ENCODE results near the gene VWA7.

Gene VWA7

DNA sequence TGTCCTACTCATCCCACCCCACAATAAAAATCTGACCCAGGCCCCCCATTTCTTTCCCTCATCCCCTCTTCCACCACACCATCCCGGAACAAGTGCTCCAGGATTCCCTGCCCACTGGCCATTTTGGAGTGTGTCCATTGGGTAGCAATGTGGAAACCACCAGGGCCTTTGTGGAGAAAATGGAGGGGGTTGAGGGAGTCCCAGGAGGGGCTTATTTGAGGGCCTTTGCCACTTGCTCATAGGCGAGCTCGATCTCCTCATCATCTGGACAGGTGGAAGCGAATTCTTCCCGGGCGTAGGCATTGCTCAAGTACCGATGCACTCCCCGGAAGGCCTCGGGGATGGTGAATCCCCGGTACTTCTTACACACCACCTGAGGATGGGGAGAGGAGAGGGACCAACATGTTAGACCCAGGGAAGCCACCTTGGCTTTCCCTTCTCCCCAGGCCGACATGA is 46.5 kb downstream of the VWA7 start:
- no peak for DNase-seq (ENCODE audit: low read depth in 2 of 2)

DNA sequence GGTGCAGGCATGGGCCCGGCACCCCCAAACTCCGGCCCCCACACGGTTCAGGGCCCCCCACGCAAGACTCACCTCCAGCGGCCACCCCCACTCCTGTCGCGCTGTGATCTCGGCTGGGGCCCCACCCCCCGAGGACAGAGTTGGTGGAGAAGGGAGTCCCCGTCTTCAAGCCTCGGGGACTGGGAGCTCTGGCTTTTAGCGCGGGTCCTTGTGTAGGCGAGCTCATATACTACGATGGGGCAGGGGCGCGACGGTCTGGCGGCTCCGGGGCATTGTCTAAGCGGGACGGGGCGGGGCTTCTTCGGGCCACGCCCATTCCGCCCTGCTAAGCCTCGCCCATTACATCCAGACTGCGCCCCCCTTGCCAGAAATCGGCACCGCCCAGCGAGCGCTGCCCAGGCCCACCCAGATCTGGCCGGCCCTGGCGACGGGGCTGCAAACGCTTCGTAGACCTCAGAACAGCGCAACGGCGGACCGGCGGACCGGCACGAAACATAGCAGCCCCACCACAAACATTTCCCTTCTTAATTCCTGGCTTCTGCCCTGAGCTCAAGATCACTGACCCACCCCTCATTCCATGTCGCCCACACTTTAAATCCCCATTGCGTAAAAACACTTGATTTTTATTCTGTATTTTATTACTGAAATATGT is 47.0 kb downstream of the VWA7 start:
- DNase-seq (ENCODE audit: low read depth in 2 of 2): peak; percentile 42 to 44

DNA sequence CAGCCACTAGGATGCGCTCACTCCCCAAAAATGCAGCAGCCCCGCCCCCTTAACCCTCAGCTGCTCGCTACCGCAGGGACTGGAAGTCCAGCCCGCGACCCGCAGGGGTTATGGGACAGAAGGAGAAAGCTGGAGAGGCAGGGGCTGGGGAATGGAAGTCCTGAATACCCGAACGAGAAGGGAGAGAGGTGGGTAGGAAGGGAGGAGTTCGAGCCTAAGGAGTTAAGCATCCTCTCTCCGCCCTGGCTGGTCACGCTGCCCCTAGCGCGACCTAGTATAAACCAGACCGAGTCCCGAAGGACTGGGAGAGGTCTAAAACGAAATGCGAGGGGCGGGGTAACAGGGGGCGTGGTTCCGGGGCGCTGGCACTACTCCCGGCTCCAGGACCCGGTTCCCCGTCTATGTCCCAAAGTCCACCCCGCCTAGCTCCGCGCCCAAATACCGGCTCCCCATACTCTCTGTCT is 47.6 kb downstream of the VWA7 start:
- DNase-seq (ENCODE audit: low read depth in 2 of 2): peak; percentile 52 to 70

DNA sequence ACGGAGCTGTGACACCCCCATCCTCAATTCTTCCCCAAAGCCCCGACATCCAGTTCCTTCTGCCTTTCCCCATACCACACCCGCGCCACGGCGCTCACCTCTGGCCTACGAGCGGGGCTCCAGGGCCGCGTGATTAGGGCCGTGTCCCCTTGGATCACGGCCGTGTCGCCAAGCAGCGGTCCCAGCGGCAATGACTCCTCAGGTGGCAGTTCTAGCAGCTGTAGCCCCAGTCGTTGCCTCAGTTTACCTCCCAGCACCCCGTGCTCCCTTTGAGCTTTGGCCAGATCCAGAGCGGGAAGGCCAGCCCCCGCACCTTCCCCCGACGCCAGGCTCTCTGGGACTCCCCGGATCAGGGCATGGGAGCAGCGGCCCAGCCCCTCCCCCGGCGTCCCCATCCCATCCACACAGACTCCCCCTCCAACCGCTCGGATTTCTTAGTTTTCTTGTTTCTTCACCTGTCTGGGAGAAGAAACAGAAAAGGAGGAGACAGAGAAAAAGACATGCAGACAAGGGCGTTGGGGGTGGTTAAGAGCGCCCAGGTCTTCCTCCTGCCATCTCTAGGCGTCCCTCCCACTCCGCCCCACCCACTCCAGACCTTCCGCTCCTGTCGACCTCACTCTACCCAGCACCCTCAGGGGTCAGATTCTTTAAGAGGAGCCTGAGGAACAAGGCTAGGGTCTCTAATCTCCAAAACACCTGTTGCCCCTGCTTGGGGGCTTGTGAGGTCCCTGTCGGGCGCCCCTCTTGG is 48.2 kb downstream of the VWA7 start, which contains the start of gene DDAH2:
Gene DDAH2, minus strand, starts transcription at position 533 of the 748 bp plus-strand sequence. Its CDS starts 138 bp downstream, at position 395.
- DNase-seq (ENCODE audit: low read depth in 2 of 2): no peak

DNA sequence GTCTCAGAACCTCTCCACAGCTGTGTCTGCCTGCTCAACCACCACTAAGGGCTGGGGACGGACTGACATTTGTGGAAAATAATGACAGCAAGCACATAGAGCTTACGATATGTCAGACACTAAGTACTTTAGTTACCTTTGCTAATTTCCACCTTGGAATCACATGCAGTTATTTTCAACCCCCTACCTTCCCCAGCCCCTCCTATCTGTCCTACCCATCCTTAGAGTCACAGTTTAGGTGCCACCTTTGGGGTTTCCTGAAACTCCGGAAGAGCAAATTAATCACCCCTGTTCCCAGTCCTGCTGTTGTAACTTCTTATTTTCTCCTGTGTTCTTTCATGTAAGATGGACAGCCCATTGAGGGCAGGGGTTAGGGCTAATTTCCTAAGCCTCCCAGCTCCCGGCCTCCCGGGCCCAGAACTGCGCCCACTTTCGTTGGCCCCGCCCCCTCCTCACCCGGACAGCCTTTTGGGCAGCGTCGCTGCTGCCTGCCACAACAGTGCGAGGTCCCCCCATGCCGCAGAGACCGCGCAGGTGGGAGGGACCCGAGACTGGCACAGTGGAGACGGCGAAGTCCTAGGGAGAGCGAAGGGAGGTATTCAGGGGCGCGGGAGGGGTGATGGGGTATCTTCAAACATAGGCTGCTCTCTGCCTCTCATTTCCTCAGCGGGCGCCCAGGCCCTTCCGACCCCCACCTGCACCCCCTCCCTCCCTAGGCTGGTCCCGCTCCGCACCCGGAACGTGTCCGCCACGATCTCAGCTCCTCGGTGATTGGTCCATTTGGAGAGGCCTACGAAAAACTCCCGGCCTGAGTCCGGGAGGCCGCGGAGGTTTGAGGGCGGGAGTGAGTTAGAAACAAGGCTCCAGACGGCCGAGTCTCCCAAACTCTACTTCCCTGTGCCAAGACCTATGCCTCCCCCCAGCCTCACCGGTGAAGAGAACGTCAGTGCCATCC is 49.1 kb downstream of the VWA7 start:
- no peak for DNase-seq (ENCODE audit: low read depth in 2 of 2)

DNA sequence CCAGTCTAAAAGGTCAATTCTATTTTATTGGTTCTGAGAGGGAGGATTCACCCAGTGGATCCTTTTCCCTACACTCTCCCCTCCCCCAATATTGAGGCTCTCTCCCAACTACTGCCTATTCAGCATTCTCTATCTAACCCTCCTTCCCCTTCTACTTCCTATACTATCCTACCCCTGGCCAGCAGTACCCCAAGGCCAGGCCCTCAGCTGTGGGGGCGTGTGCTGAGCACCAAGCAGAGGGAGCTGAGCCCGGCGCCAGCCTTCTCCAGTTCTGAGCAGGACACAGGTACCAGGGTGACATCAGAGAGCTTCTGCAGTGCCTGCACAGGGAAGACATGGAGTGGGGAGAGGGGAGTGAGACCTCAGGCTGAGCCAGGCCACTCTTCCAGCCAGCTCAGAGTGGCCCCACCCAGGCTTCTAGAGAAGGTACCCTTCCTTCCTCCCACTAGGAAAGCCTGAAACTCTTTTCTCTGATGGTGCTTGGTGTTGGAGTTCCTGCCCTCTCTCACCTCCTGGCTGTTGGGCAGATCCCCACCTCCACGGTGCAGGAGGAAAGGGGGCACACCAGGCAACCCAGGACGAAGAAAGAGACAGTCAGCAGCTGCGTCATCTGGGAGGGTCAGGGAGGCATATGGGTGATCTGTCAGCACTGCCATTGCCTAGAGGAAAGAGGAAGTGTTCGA is 50.0 kb downstream of the VWA7 start:
- no peak for DNase-seq (ENCODE audit: low read depth in 2 of 2)

DNA sequence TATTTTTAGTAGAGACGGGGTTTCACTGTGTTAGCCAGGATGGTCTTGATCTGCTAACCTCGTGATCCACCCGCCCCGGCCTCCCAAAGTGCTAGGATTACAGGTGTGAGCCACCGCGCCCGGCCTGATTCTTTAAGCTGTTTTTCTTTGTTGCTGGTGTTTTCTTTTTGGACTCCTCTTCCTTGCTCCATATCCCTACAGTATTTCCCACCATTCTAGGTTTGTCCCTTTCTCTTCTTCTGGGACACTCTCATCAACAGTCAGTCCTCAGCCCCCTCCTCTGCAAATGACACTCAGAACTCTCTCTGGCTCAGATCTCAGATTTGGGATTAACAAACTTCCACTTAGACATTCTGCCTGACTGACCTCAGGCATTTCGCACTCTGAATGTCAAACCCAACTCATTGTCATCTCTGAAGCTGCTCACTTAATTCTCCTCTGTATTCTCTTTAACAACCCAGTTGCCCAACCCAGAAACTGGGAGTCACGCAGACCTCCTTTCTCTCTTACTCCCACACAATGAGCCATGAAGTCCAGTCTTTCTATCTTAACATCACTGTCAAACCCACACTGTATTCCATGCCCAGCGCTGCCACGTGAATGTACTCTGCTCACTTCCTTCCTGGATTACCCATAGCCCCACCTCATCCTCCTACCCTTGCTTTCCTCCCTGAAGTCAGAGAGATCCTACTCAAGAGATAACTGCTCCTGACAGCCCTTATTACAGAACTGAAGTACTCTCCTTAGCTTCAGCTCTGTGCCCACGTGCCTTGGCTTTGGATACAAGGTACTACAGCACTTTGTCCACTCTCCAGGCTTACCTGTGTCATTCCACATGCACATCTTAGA is 51.4 kb downstream of the VWA7 start:
- no peak for DNase-seq (ENCODE audit: low read depth in 2 of 2)

DNA sequence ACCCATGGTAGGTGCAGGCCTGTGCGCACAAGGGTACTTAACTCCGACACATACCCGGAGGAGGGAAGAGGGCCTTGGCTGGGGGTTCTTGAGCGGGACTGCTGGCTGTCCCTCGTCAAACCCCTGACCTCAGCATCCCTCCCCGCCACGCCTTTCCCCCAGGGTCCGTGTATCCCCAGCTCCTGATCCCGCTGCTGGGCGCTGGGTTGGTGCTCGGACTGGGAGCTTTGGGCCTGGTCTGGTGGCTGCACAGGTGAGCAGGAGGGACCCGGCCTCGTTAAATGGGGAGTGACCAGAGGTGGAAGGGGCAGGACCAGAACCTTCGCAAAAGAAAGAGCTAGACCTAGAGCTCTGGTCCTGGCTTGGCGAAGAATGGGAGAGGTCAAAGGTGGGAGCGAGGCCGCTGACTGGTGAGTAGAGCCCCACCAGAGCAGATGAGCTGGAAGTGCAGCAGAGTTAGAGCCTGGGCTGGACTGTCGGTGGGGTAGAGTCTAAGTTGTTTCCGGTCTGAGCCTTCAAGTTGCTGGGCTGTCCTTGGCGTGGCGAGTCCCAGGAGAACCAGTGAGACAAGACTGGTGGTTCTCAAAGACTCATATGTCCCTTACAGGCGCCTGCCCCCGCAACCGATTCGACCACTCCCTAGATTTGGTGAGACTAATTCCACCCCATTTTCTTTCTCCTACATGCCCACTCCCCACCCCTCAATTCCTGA is 53.0 kb downstream of the VWA7 start:
- no peak for DNase-seq (ENCODE audit: low read depth in 2 of 2)

DNA sequence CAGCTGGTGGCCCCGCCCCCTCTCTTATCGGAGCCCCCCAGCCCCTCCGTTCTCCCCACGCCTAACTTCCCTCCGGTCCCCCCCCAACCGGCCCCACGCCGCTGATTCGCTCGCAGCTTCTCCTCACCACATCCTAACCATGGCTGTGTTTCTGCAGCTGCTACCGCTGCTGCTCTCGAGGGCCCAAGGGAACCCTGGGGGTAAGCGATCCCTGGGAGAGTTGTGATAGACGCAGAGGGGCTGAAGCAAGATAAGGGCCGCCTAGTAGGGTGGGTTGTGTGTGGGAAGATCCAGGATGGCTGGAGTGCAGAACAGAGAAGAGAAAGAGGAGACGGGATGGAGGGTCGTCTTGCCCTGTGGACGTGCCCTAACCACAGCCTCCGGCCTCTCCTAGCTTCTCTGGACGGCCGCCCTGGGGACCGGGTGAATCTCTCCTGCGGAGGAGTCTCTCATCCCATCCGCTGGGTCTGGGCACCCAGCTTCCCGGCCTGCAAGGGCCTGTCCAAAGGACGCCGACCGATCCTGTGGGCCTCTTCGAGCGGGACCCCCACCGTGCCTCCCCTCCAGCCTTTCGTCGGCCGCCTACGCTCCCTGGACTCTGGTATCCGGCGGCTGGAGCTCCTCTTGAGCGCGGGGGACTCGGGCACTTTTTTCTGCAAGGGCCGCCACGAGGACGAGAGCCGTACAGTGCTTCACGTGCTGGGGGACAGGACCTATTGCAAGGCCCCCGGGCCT is 53.7 kb downstream of the VWA7 start, which contains the start of gene MPIG6B:
Gene MPIG6B, plus strand, starts transcription at position 129 of the 735 bp plus-strand sequence. Its CDS starts 11 bp downstream, at position 140.
- DNase-seq (ENCODE audit: low read depth in 2 of 2): no peak

DNA sequence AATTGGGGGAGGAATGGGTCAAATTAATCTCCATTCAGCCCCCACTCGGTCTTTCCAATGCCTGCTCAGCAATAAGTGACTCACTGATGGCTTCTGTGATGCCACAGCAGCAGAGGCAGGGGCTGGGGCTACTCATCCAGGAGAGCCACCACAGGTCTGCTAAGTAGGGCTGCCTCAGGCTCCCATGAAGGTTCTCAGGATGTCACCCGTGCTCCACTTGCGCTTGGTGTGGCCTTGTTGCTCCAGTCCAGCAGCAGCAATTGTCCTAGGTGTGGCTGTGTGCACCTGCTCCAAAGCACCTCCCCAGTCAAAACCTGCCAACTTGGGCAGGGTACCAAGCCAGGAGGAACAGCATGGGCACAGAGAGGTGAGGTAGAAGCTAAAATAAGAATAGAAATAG is 55.0 kb downstream of the VWA7 start:
- DNase-seq (ENCODE audit: low read depth in 2 of 2): no peak

DNA sequence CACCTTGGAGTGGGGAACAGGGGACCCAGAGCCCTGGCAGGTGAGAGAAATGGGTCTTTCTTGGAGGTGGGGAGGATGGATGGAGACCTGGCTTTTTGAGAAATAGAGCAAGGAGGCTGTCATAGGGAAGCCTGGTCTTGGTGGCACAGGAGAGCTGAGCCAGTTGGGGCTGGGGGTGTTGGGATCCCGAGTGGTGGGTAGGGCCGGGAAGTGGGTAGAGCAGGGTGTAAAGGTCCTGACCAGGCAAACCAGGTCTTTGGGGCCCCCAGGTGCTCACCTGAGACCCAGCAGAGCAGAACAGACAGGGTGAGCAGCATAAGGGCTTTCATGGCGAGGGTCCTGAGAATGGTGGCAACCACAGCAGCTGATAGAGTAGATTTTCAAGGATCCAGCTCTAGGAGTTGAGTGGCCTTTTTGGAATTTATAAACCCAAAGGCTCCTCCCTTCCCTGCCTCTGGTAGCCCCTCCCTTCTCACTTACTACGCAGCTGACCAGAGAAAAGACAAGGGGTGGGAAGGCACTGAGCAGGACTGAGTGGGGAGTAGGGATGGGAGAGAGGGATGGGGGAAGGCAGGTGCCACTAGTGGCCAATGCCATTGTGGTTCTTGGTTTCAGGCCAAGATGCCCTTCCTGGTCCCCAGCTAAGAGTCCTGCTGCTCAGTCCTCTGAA is 55.6 kb downstream of the VWA7 start, which contains the start of gene LY6G6C:
Gene LY6G6C, minus strand, starts transcription at position 396 of the 670 bp plus-strand sequence. Its CDS starts 67 bp downstream, at position 329.
- no peak for DNase-seq (ENCODE audit: low read depth in 2 of 2)

DNA sequence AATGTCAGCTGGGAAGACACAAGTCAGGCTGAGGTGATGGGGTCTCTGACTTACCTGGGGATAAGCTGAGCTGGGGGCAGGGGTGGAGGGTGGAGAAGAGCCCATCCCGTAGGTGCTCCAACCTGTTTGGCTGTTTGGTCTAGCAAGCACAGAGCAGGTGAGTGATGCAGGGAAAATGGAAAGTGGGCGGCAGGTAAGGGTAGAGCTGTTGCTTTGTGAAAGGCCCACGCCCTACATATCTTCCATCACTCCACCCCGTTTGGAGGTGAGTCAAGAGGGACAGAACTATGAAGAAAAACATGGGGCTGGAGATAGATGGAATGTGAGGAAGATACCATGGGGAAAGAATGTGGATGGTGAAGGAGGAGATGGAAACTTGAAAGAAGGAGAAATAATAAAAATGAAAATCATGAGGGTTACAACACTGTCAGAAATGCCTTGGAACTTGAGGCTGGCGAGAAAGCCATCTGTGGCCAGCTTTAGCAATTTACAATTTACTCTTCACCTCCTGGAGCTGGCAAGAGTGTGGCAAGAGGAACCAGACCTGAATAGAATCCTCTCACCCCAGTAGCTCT is 56.8 kb downstream of the VWA7 start:
- DNase-seq (ENCODE audit: low read depth in 2 of 2): no peak

DNA sequence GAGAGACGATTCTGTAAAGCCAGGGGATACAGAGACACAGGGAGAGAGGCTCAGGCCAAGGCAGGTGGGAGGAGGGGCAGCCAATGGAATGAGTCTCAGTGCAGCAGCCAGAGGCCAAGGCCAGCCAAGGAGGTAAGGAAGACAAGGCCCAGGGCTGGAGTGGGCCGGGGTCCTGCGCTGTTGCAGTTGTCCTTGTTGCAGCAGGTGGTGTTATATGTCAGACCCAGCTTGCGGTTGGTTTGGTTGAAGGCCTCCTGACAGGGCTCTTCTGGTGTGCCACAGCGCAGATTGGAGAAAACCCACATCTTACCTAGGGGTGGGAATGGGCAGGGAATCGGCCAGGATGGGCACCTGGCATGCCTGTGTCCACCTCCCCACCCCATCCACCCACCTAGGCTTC is 58.1 kb downstream of the VWA7 start:
- no peak for DNase-seq (ENCODE audit: low read depth in 2 of 2)

DNA sequence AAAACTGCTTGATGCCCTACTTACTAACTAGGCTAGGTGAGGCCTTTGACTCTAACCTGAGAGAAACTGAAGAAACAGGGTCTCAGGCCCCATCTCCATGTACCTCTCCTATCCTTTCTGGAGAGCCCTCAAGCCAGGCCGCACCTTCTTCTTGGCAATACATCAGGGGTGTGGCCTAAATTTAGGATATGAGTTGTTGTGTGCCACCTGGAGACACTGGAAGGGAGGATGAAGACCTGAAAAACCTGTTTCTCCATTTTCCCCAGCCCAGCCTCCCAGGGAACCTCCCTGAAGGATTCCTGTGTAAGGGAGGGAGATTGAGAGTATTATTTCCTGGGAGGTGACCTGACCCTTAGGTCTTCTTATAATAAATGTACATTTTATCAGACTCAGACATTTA is 58.9 kb downstream of the VWA7 start:
- no peak for DNase-seq (ENCODE audit: low read depth in 2 of 2)

DNA sequence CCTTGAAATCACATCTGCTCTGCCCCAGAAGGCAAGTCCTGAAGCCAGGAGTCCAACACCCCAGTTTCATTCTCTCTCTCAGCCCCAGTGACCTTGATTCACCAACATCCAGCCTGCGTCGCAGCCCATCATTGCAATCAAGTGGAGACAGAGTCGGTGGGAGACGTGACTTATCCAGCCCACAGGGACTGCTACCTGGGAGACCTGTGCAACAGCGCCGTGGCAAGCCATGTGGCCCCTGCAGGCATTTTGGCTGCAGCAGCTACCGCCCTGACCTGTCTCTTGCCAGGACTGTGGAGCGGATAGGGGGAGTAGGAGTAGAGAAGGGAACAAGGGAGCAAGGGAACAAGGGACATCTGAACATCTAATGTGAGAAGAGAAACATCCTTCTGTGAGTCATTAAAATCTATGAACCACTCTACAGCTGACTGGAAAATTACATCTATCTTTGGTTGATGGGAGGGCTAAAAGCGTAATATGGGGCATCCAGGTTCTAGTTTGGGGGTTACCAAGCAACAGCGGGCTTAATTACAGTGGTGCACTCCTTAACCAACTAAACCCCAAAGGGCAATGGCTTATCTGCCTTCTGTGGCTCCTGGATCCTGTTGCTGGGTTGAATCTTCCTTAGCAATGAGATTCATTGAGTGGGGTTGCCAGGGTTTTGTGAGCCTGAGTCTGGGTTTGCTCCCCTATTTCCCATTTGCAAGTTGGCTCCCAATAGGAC is 59.5 kb downstream of the VWA7 start:
- no peak for DNase-seq (ENCODE audit: low read depth in 2 of 2)
